Measurements from ENCODE around the gene MPST.
"Not testable (repeated sequence)": the region's sequence is repeated elsewhere in the genome, so short reads cannot be mapped to it uniquely, and the experiment has no call there.

Gene MPST

GRCh38 chr22:37065180-37065579 lies 45.6 kb downstream of the MPST start:
- no peak for TF ChIP-seq CTCF (conservative IDR thresholded peaks at IDR 0.05)
- H3K27ac ChIP-seq: no peak overlapping the region; the same call in 1 of the 2 replicates

GRCh38 chr22:37065961-37066360 lies 46.4 kb downstream of the MPST start:
- TF ChIP-seq CTCF (conservative IDR thresholded peaks at IDR 0.05): no peak
- H3K27ac ChIP-seq: no peak overlapping the region

GRCh38 chr22:37067428-37067827 lies 47.9 kb downstream of the MPST start:
- no peak overlapping the region for H3K27ac ChIP-seq
- no peak for TF ChIP-seq CTCF (conservative IDR thresholded peaks at IDR 0.05)

- no peak overlapping the region for H3K27ac ChIP-seq
- TF ChIP-seq CTCF (conservative IDR thresholded peaks at IDR 0.05): no peak
Observed at GRCh38 chr22:37068859-37069258, 49.3 kb downstream of the MPST start.

GRCh38 chr22:37069319-37069718 lies 49.8 kb downstream of the MPST start:
- no peak overlapping the region for H3K27ac ChIP-seq
- no peak for TF ChIP-seq CTCF (conservative IDR thresholded peaks at IDR 0.05)

- no peak for TF ChIP-seq CTCF (conservative IDR thresholded peaks at IDR 0.05)
- no peak overlapping the region for H3K27ac ChIP-seq
Observed at GRCh38 chr22:37069719-37070118, 50.2 kb downstream of the MPST start.

- TF ChIP-seq CTCF (conservative IDR thresholded peaks at IDR 0.05): no peak
Observed at GRCh38 chr22:37070334-37070733, 50.8 kb downstream of the MPST start.

GRCh38 chr22:37070744-37071143 lies 51.2 kb downstream of the MPST start:
- TF ChIP-seq CTCF (conservative IDR thresholded peaks at IDR 0.05): no peak
- no peak overlapping the region for H3K27ac ChIP-seq

More at GRCh38 chr22:37070334-37070733, 50.8 kb downstream of the MPST start:
- H3K27ac ChIP-seq: no peak overlapping the region

- H3K27ac ChIP-seq: not testable (repeated sequence)
Observed at GRCh38 chr22:37071850-37072592, 52.5 kb downstream of the MPST start.

Data from VCaP (cell line).